Osteoblast (primary cell): ENCODE measurements around the gene IQCH. TPM values are rescaled to one million over a fixed set of nuclear protein-coding genes. Genes with fewer than 3 reads are reported as not detected.

Source experiments
- DNase-seq: peaks from one replicate; pipeline ENCODE4 v3.0.0; 2011; ENCODE audit warnings: low spot score, mixed read lengths; ENCODE audit not compliant: insufficient read length; ENCODE audit errors: missing footprints
- H2AFZ ChIP-seq: 2 replicates; pipeline ENCODE4 v1.6.0; 2011; ENCODE audit warnings: mild to moderate bottlenecking, low read length
- H3K27ac ChIP-seq: 2 replicates; pipeline ENCODE4 v1.5.1; 2011; ENCODE audit warnings: mild to moderate bottlenecking, low read depth, low read length, moderate library complexity
- H3K27me3 ChIP-seq: 2 replicates; pipeline ENCODE4 v1.6.0; 2012; ENCODE audit warnings: mild to moderate bottlenecking, control low read depth, inconsistent platforms, low read length, moderate library complexity; ENCODE audit not compliant: insufficient read depth
- H3K36me3 ChIP-seq: 2 replicates; pipeline ENCODE4 v1.5.1; 2011; ENCODE audit warnings: mild to moderate bottlenecking, low read length, control low read depth, moderate library complexity; ENCODE audit not compliant: insufficient read depth
- H3K4me1 ChIP-seq: 2 replicates; pipeline ENCODE4 v1.5.1; 2011; ENCODE audit warnings: mild to moderate bottlenecking, low read length, control low read depth, moderate library complexity; ENCODE audit not compliant: insufficient read depth
- H3K4me2 ChIP-seq: 2 replicates; pipeline ENCODE4 v1.6.0; 2011; ENCODE audit warnings: mild to moderate bottlenecking, low read length; ENCODE audit not compliant: insufficient read depth
- H3K4me3 ChIP-seq: fragments of 200-600 bp; sonication (generic); 3 replicates; pipeline ENCODE4 v1.5.1; 2012; ENCODE audit warnings: mild to moderate bottlenecking, low read length, inconsistent platforms; ENCODE audit not compliant: insufficient read depth
- H3K79me2 ChIP-seq: 2 replicates; pipeline ENCODE4 v1.6.0; 2012; ENCODE audit warnings: mild to moderate bottlenecking, low read length, control low read depth, inconsistent platforms; ENCODE audit not compliant: insufficient read depth
- H3K9me3 ChIP-seq: 2 replicates; pipeline ENCODE4 v1.5.1; 2011; ENCODE audit warnings: low read depth, low read length, control low read depth
- H4K20me1 ChIP-seq: 2 replicates; pipeline ENCODE4 v1.6.0; 2012; ENCODE audit warnings: mild to moderate bottlenecking, low read length, control low read depth; ENCODE audit not compliant: insufficient read depth
- CTCF ChIP-seq: IDR thresholded peaks from 2 replicates; pipeline ENCODE4 v1.5.1; 2011; ENCODE audit warnings: mild to moderate bottlenecking, low read depth, low read length, moderate library complexity; ENCODE audit errors: extremely low read depth
- total RNA-seq: library from RNA; depleted of rRNA; stranded (reverse); fragments of >200 nt; gene quantifications from 2 replicates; pipeline ENCODE4 v1.2.3, GENCODE V29; 2012

The IQCH gene
- total RNA-seq, 1 donor, result 5.8 TPM

- peaks cover 24% of the 10 kb centered on the region for H3K79me2 ChIP-seq
- TF ChIP-seq CTCF, result no peak
- H3K4me3 ChIP-seq, result no peak overlapping the region
- no peak overlapping the region for H2AFZ ChIP-seq
- no peaks in the 10 kb centered on the region for H4K20me1 ChIP-seq
- DNase-seq, result no peak
- H3K36me3 ChIP-seq, result peaks cover 49% of the 10 kb centered on the region
- H3K4me1 ChIP-seq, result peaks cover 4% of the 10 kb centered on the region
- H3K27ac ChIP-seq, result no peak overlapping the region
- no peak overlapping the region for H3K4me2 ChIP-seq
- H3K27me3 ChIP-seq, result no peaks in the 10 kb centered on the region
- H3K9me3 ChIP-seq, result no peaks in the 10 kb centered on the region
Observed at GRCh38 chr15:67232591-67232990, 22.0 kb upstream of the IQCH start.

- Histone ChIP-seq H3K27me3 (no peaks in the 10 kb centered on the region), H3K9me3 (no peaks in the 10 kb centered on the region), H3K36me3 (peaks cover 12% of the 10 kb centered on the region), H4K20me1 (no peaks in the 10 kb centered on the region), H3K27ac (no peak overlapping the region), H2AFZ (no peak overlapping the region), H3K4me1 (peaks cover 11% of the 10 kb centered on the region), H3K4me3 (no peak overlapping the region), H3K79me2 (peaks cover 89% of the 10 kb centered on the region), H3K4me2 (no peak overlapping the region)
- DNase-seq, result no peak
- TF ChIP-seq CTCF, result peak; percentile 22
Observed at GRCh38 chr15:67240235-67241131, 14.1 kb upstream of the IQCH start.

GRCh38 chr15:67241132-67241855 lies 13.3 kb upstream of the IQCH start:
- Histone ChIP-seq H2AFZ (no peak overlapping the region), H3K9me3 (no peaks in the 10 kb centered on the region), H3K27me3 (no peaks in the 10 kb centered on the region), H4K20me1 (no peaks in the 10 kb centered on the region), H3K27ac (no peak overlapping the region), H3K4me2 (no peak overlapping the region), H3K79me2 (peaks cover 94% of the 10 kb centered on the region), H3K4me1 (peaks cover 11% of the 10 kb centered on the region), H3K4me3 (no peak overlapping the region), H3K36me3 (peaks cover 5% of the 10 kb centered on the region)
- no peak for DNase-seq
- no peak for TF ChIP-seq CTCF

- Histone ChIP-seq H3K4me1 (peaks cover 12% of the 10 kb centered on the region), H4K20me1 (no peaks in the 10 kb centered on the region), H3K79me2 (peaks cover 92% of the 10 kb centered on the region), H3K4me3 (no peak overlapping the region), H3K4me2 (no peak overlapping the region), H3K36me3 (peaks cover 5% of the 10 kb centered on the region), H3K27me3 (no peaks in the 10 kb centered on the region), H2AFZ (no peak overlapping the region), H3K9me3 (no peaks in the 10 kb centered on the region), H3K27ac (no peak overlapping the region)
- DNase-seq, result no peak
- TF ChIP-seq CTCF, result no peak
Observed at GRCh38 chr15:67242708-67243111, 11.9 kb upstream of the IQCH start.
